NOMO-1 treated with DMSO at 0.1 percent for 48 hours (cell line): ENCODE measurements around the gene HOXB6.

Experiments
- DNase-seq: peaks from one replicate; lab custom pipeline; 2025; ENCODE audit not compliant: unreplicated experiment; lab: John Stamatoyannopoulos, UW

HOXB6 gene

GRCh38 chr17:48568499-48569239 lies 36.1 kb downstream of the HOXB6 start:
- no peak for DNase-seq

- DNase-seq, result no peak
These were observed 37.0 kb downstream of the HOXB6 start for GRCh38 chr17:48567646-48568354.

- DNase-seq, result no peak
These were observed 37.6 kb downstream of the HOXB6 start for GRCh38 chr17:48567209-48567608.

GRCh38 chr17:48566717-48567116 lies 38.1 kb downstream of the HOXB6 start:
- DNase-seq, result no peak

GRCh38 chr17:48565925-48566710 lies 38.7 kb downstream of the HOXB6 start:
- DNase-seq, result no peak

- DNase-seq, result no peak
These were observed 39.7 kb downstream of the HOXB6 start for GRCh38 chr17:48565022-48565554.

GRCh38 chr17:48564188-48565021 lies 40.4 kb downstream of the HOXB6 start:
- no peak for DNase-seq

- DNase-seq, result no peak
These were observed 41.0 kb downstream of the HOXB6 start for GRCh38 chr17:48563867-48564187.

GRCh38 chr17:48563385-48563838 lies 41.4 kb downstream of the HOXB6 start:
- no peak for DNase-seq

- no peak for DNase-seq
These were observed 41.9 kb downstream of the HOXB6 start for GRCh38 chr17:48562934-48563333.

- no peak for DNase-seq
These were observed 42.6 kb downstream of the HOXB6 start for GRCh38 chr17:48561884-48562810.

GRCh38 chr17:48559840-48560817 lies 44.7 kb downstream of the HOXB6 start:
- DNase-seq, result no peak

- no peak for DNase-seq
These were observed 45.5 kb downstream of the HOXB6 start for GRCh38 chr17:48559122-48559839.

GRCh38 chr17:48558831-48559121 lies 46.0 kb downstream of the HOXB6 start:
- DNase-seq, result no peak

- no peak for DNase-seq
These were observed 46.5 kb downstream of the HOXB6 start for GRCh38 chr17:48558057-48558830.

- DNase-seq, result no peak
These were observed 48.0 kb downstream of the HOXB6 start for GRCh38 chr17:48556576-48557401.

- no peak for DNase-seq
These were observed 48.6 kb downstream of the HOXB6 start for GRCh38 chr17:48556229-48556575.
